ENCODE data around the gene GPR3.

Gene GPR3

DNA sequence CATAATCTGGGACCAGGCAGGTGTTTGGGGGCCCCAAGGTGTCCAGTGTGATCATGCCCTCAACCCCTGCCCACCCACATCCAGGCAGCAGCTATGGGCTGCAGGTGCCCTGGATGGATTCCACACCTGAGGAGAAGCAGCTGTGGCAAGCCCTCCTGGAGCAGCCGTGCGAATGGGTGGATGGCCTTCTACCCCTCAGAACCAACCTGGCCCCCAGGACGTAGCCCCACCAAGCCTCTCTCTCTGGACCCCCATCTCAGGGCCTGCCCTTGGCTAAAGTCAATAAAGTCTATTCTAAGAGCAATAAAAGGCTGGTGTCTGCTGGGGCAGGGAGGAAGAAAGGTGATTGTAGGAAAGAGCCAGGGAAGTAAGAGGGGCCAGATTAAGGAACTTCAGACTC, 38.8 kb upstream of the GPR3 start:
- TF ChIP-seq, protein P1, sequence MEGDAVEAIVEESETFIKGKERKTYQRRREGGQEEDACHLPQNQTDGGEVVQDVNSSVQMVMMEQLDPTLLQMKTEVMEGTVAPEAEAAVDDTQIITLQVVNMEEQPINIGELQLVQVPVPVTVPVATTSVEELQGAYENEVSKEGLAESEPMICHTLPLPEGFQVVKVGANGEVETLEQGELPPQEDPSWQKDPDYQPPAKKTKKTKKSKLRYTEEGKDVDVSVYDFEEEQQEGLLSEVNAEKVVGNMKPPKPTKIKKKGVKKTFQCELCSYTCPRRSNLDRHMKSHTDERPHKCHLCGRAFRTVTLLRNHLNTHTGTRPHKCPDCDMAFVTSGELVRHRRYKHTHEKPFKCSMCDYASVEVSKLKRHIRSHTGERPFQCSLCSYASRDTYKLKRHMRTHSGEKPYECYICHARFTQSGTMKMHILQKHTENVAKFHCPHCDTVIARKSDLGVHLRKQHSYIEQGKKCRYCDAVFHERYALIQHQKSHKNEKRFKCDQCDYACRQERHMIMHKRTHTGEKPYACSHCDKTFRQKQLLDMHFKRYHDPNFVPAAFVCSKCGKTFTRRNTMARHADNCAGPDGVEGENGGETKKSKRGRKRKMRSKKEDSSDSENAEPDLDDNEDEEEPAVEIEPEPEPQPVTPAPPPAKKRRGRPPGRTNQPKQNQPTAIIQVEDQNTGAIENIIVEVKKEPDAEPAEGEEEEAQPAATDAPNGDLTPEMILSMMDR (IDR thresholded peaks at IDR 0.05; ENCODE audit: control insufficient read depth, insufficient read depth, low read depth, low read length, missing control alignments), result no peak
- DNase-seq (ENCODE audit: low read depth), result no peak
- H3K4me3 ChIP-seq (ENCODE audit: control insufficient read depth, low read depth, low read length), result no peak overlapping the region

DNA sequence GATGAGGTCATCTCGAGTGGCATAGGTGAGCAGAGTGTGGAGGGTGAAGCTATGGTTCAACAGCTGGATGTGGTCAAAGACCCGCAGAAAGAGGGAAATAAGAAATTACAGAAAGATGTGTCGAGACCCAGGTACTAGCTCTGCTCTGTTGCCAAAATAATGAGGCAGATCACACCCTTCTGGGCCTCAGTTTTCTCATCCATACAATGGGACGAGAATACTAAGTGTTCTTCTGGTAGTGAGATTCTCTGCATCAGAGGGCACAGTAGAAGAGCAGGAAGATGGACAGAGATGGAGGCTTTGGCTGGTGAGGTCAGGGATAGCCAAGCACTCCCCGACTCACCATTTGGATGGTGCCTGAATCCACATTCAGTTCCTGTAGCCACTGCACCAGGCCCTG, 36.7 kb upstream of the GPR3 start:
- DNase-seq (ENCODE audit: low read depth), result no peak
- TF ChIP-seq, protein P1 (IDR thresholded peaks at IDR 0.05; ENCODE audit: control insufficient read depth, insufficient read depth, low read depth, low read length, missing control alignments), result no peak
- H3K4me3 ChIP-seq (ENCODE audit: control insufficient read depth, low read depth, low read length), result no peak overlapping the region

- no peak for DNase-seq (ENCODE audit: low read depth)
- H3K4me3 ChIP-seq (ENCODE audit: control insufficient read depth, low read depth, low read length), result no peak overlapping the region
- TF ChIP-seq, protein P1 (IDR thresholded peaks at IDR 0.05; ENCODE audit: control insufficient read depth, insufficient read depth, low read depth, low read length, missing control alignments), result no peak
These were observed 36.2 kb upstream of the GPR3 start for GRCh38 chr1:27356277-27356618.

- TF ChIP-seq, protein P1 (IDR thresholded peaks at IDR 0.05; ENCODE audit: control insufficient read depth, insufficient read depth, low read depth, low read length, missing control alignments), result no peak
- no peak for DNase-seq (ENCODE audit: low read depth)
- H3K4me3 ChIP-seq (ENCODE audit: control insufficient read depth, low read depth, low read length), result no peak overlapping the region
These were observed 35.7 kb upstream of the GPR3 start for GRCh38 chr1:27356619-27357280.

- no peak overlapping the region for H3K4me3 ChIP-seq (ENCODE audit: control insufficient read depth, low read depth, low read length)
- TF ChIP-seq, protein P1 (IDR thresholded peaks at IDR 0.05; ENCODE audit: control insufficient read depth, insufficient read depth, low read depth, low read length, missing control alignments), result peak; percentile 84
- DNase-seq (ENCODE audit: low read depth), result no peak
These were observed 35.0 kb upstream of the GPR3 start for GRCh38 chr1:27357281-27358037.

GRCh38 chr1:27358038-27358927, 34.1 kb upstream of the GPR3 start:
- TF ChIP-seq, protein P1 (IDR thresholded peaks at IDR 0.05; ENCODE audit: control insufficient read depth, insufficient read depth, low read depth, low read length, missing control alignments), result no peak
- DNase-seq (ENCODE audit: low read depth), result no peak

More at GRCh38 chr1:27358038-27358927, 34.1 kb upstream of the GPR3 start:
- H3K4me3 ChIP-seq (ENCODE audit: control insufficient read depth, low read depth, low read length), result no peak overlapping the region
